CD4-positive, alpha-beta T cell treated with Interleukin-12 subunit alpha and Interleukin-12 subunit beta, for 1 hour (primary cell): ENCODE results near the gene TRPM8.

Experiments
- DNase-seq: peaks from one replicate; pipeline ENCODE4 v3.0.0-alpha.2; 2020

Gene TRPM8

DNA sequence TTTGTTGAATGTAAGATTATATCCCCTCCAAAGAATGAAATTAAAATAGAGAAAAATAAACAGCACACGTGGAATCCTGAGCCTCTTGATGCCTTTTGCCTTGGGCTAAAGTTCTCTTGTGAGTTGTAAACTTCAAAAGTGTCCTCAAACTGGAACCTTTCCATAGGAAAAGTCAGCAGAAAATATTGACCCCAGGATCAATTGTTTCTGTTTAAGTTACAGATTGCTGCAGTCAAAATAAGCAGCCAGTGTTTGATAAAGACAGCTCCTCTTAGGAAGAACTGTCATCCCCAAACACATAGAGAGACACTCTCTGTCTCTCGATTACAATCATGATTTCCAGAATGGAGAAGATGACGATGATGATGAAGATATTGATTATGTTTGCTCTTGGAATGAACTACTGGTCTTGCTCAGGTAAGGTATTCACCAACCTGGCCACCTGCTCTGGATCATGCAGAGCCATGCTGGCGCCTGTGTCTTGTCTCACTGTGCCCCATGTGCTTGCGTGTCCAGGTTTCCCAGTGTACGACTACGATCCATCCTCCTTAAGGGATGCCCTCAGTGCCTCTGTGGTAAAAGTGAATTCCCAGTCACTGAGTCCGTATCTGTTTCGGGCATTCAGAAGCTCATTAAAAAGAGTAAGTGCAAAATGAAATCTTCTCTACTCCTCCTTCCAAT, 133.4 kb downstream of the TRPM8 start, which contains the start of gene SPP2:
Gene SPP2 (plus strand): TSS at position 248 of the 681 bp plus-strand sequence. CDS start 85 bp downstream, at position 333.
- DNase-seq = no peak

DNA sequence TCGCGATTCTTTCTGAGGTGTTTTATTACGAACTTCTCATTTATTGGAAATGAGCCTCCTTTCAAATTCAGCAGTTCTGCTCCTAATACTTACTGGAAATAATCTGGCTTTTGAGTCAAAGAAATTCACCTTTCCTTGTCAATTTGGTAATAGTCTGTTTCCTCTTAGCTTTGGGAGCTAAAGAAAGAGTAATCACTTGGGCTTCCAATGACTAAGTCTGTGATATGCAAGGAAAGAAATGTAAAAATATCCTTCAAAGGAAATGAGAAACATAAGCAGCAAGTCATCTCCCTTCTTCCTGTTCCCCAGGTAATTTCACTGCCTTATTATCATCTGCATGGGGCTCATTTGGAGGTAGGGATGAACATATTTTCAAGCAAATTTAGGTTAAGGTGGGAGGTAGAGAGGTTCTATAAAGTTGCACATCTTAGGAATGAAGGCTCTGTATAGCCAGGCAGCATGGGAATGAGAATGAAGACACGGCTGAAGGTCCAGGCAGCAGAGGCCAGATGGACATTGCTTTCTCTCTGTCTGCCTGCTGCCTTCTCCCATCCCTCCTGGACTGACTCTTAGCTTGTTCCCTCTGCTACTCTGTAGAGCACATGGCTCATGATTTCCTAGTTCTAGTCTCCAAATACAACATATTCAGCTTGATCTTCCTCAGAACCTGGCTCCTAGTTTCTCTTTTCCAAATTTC, 134.3 kb downstream of the TRPM8 start:
- no peak for DNase-seq

DNA sequence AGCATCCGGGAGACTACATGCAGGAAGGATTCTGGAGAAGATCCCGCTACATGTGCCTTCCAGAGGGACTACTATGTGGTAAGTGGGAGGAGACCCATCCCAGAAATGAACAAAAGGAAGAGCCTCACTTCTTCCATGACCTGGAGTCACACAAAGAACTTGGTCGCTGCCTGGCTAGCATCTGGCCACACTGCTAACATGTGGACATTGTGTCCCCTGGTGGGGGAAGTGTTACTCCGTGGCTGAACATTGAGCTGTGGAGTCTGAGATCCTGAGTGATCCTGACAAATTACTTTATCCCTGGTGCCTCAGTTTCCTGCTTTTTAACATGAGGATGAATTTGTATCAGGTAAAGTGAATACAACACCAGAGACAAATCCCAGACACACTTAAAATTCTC, 141.7 kb downstream of the TRPM8 start:
- DNase-seq = no peak

DNA sequence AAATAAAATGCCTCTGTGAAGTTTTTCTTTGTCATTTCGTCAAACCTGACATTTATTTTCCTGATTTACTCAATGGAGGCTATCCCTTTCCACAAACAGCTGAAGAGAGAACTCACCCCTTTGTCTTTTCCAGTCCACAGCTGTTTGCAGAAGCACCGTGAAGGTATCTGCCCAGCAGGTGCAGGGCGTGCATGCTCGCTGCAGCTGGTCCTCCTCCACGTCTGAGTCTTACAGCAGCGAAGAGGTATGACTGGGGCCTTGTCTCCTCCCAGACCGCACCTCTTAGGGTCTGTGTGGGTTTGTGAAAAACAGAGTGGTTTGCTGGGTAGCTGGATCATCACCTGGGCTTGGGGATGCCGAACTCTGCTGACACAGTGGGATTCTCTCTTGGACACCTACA, 143.1 kb downstream of the TRPM8 start:
- no peak for DNase-seq

DNA sequence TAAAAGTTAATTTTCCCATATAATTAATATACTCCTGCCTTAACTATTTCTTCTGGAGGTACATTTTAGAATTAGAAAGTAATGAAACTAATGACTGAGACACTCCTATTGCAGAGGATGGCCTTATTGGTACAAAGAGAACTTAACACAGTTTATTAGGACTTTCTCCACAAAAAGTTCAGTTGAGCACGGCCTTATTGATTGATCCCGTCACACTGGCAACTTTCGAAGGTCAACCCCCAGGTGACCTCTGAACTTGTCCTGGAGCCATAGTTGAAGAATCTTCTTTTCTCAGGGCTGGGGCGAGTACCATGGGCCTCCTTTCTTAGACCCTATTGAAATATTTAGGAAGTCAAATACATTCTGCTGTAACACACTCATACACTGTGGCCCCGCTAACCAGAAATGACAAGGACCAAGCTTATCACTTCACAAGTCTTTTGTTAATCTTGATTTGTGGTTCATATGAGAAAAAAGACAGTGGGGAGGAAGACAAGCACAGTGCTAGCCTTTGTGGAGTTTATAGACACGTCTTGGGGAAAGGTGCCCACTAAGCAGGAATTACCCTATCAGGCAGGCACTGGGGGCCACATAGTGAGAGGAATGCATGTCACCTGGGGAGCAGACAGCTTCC, 144.6 kb downstream of the TRPM8 start:
- no peak for DNase-seq

DNA sequence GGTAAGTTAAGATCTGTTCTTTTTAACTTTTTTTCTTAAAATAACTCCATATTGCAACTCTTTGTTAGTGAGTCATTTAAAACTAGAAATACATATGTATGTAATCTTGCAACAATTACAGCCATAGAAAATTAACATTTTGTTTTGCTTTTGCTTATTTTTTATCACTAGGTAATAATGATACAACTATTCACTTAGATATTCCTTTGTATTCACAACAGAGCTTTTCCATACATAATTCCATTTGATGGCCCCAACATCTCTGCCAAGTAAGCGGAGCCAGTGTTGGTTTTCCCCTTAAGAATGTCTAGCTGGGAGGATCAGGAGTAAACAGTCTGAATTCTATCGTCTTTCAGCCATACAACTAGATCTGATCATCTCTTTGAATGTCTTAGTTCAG, 149.4 kb downstream of the TRPM8 start:
- no peak for DNase-seq
